AG09309 (cell line): Measurements from ENCODE around the gene OR2A2.
A peak's percentile ranks its signal among the peaks of the same experiment; 100 is the strongest.
"Not testable (repeated sequence)": the region's sequence is repeated elsewhere in the genome, so short reads cannot be mapped to it uniquely, and the experiment has no call there.

Experiments
- DNase-seq: peaks from one replicate; pipeline ENCODE4 v3.0.0-alpha.2; 2010; ENCODE audit warnings: low read depth
- H3K4me3 ChIP-seq: 2 replicates; pipeline ENCODE4 v1.5.1; 2011; ENCODE audit warnings: mild to moderate bottlenecking, low read depth, low read length, moderate library complexity; ENCODE audit not compliant: control insufficient read depth
- TF ChIP-seq, protein P1 (sequence below): IDR thresholded peaks from 2 replicates; pipeline ENCODE4 v1.5.1; 2011; ENCODE audit warnings: mild to moderate bottlenecking, low read depth, low read length, inconsistent platforms; ENCODE audit not compliant: insufficient read depth, control insufficient read depth; ENCODE audit errors: missing control alignments

The OR2A2 gene

GRCh38 chr7:144110272-144110671 is 889 bp downstream of the OR2A2 start:
- H3K4me3 ChIP-seq: no peak overlapping the region
- no peak for DNase-seq
- TF ChIP-seq, protein P1, sequence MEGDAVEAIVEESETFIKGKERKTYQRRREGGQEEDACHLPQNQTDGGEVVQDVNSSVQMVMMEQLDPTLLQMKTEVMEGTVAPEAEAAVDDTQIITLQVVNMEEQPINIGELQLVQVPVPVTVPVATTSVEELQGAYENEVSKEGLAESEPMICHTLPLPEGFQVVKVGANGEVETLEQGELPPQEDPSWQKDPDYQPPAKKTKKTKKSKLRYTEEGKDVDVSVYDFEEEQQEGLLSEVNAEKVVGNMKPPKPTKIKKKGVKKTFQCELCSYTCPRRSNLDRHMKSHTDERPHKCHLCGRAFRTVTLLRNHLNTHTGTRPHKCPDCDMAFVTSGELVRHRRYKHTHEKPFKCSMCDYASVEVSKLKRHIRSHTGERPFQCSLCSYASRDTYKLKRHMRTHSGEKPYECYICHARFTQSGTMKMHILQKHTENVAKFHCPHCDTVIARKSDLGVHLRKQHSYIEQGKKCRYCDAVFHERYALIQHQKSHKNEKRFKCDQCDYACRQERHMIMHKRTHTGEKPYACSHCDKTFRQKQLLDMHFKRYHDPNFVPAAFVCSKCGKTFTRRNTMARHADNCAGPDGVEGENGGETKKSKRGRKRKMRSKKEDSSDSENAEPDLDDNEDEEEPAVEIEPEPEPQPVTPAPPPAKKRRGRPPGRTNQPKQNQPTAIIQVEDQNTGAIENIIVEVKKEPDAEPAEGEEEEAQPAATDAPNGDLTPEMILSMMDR: no peak

DNA sequence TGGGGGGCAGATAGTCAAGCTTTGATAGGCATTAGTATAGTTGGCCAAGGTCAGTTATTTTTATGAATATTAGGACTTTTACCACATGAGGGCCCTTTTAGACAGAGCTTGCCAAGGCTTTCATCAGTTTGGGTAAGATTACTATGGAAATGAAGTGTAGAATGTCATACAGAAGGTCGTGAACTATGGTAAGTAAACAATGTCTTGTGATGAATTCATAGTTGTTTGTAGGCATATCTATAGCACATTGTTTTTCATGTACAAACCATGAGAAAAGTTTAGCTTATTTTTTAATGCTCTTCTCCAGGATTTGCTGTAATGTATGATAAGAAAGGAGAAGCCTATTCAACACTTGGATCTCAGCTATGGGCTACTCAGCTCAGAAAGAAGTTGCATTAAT is 4.3 kb downstream of the OR2A2 start:
- H3K4me3 ChIP-seq: no peak overlapping the region
- TF ChIP-seq, protein P1: no peak
- DNase-seq: no peak

- no peak for DNase-seq
- TF ChIP-seq, protein P1: no peak
- no peak overlapping the region for H3K4me3 ChIP-seq
Measured at GRCh38 chr7:144118341-144118740, 9.0 kb downstream of the OR2A2 start.

GRCh38 chr7:144122876-144123275 is 13.5 kb downstream of the OR2A2 start, which contains the start of gene OR2A14:
Gene OR2A14 (plus strand): TSS chr7:144123176. CDS start chr7:144129113, 5,937 bp downstream.
- DNase-seq: no peak
- no peak within 1 kb of the TSS for H3K4me3 ChIP-seq
- TF ChIP-seq, protein P1: no peak

- TF ChIP-seq, protein P1: peak; percentile 85
- H3K4me3 ChIP-seq: no peak overlapping the region
- peak; percentile 16 for DNase-seq
Measured at GRCh38 chr7:144127714-144128334, 18.4 kb downstream of the OR2A2 start.

GRCh38 chr7:144129601-144130000 is 20.2 kb downstream of the OR2A2 start:
- not testable (repeated sequence) for H3K4me3 ChIP-seq

DNA sequence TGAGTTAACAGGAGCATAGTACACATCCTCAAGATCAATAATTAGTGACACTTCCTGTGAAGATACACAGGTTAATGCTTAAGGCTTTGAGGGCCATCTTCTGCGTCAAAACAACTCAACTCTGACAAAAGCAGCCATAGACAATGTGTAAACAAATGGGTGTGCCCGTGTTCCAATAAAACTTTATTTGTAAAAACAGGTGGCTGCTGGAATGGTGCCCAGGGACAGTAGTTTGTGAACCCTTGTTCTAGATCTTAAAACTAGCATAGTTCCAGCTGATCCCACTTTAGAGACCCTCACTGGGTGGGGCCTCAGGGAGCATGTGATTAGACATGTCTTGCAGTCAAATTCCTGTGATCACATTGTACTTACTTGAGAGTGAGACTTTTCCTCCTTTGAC is 21.3 kb downstream of the OR2A2 start:
- no peak overlapping the region for H3K4me3 ChIP-seq
- no peak for DNase-seq
- TF ChIP-seq, protein P1: no peak

More at GRCh38 chr7:144129601-144130000, 20.2 kb downstream of the OR2A2 start:
- DNase-seq: not testable (repeated sequence)
